Activated T-cell treated with anti-CD3 and anti-CD28 coated beads, Interleukin-2, amount 50 U/mL, for 72 hours (primary cell): ENCODE measurements around the gene FHL1. TPM values are rescaled to one million over a fixed set of nuclear protein-coding genes. Genes with fewer than 3 reads are reported as not detected.
A peak's percentile ranks its signal among the peaks of the same experiment; 100 is the strongest.
"Not testable (repeated sequence)": the region's sequence is repeated elsewhere in the genome, so short reads cannot be mapped to it uniquely, and the experiment has no call there.

ENCODE experiments used
- ATAC-seq, 2 donors: fragments of 150-1000 bp; cut with Tn5 transposase; replicated peaks in 1 of 2; 2 replicates each; pipeline ENCODE4 v1.10.0; 2021; ENCODE audit warnings: moderate library complexity in 2 of 2, mild to moderate bottlenecking in 1 of 2
- DNase-seq, 2 donors: peaks; one replicate each; pipeline ENCODE4 v3.0.0; 2021 to 2022; ENCODE audit warnings: mixed read lengths in 1 of 2
- H3K27ac Mint-ChIP-seq: one replicate; pipeline ENCODE4 v1.8.0; 2022; ENCODE audit warnings: mild to moderate bottlenecking, moderate library complexity, mixed read lengths
- H3K27me3 Mint-ChIP-seq: one replicate; pipeline ENCODE4 v1.8.0; 2022; ENCODE audit warnings: low read depth, mixed read lengths
- H3K36me3 Mint-ChIP-seq, 2 donors: one replicate each; pipeline ENCODE4 v1.8.0; 2022; ENCODE audit warnings: mixed read lengths in 2 of 2, mild to moderate bottlenecking in 1 of 2; ENCODE audit not compliant: insufficient read depth in 2 of 2
- H3K4me1 Mint-ChIP-seq: one replicate; pipeline ENCODE4 v1.8.0; 2022; ENCODE audit warnings: low read depth, mixed read lengths
- H3K4me3 Mint-ChIP-seq, 2 donors: one replicate each; pipeline ENCODE4 v1.8.0; 2022; ENCODE audit warnings: mild to moderate bottlenecking in 2 of 2, mixed read lengths in 2 of 2, moderate library complexity in 2 of 2
- H3K9me3 Mint-ChIP-seq, 2 donors: one replicate each; pipeline ENCODE4 v1.8.0; 2022; ENCODE audit warnings: mixed read lengths in 2 of 2
- total RNA-seq, 2 donors: library from RNA; stranded (reverse); gene quantifications; one replicate each; pipeline ENCODE4 v1.2.3, GENCODE V29; 2022

FHL1 gene
- total RNA-seq, 2 donors from 2014 or later: 15.7 to 18.7 TPM

GRCh38 chrX:136237074-136237473 lies 89.7 kb downstream of the FHL1 start:
- no peak overlapping the region for H3K4me3 Mint-ChIP-seq
- no peak overlapping the region for H3K27ac Mint-ChIP-seq
- no peaks in the 10 kb centered on the region for H3K9me3 Mint-ChIP-seq
- no peak for DNase-seq
- ATAC-seq: no peak
- H3K36me3 Mint-ChIP-seq: peaks cover 3 to 7% of the 10 kb centered on the region in 2 donors
- H3K4me1 Mint-ChIP-seq: no peaks in the 10 kb centered on the region
- peaks cover 11% of the 10 kb centered on the region for H3K27me3 Mint-ChIP-seq

DNA sequence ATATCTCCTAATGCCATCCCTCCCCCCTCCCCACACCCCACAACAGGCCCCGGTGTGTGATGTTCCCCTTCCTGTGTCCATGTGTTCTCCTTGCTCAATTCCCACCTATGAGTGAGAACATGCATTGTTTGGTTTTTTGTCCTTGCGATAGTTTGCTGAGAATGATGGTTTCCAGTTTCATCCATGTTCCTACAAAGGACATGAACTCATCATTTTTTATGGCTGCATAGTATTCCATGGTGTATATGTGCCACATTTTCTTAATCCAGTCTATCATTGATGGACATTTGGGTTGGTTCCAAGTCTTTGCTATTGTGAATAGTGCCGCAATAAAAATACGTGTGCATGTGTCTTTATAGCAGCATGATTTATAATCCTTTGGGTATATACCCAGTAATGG lies 90.5 kb downstream of the FHL1 start:
- not testable (repeated sequence) for H3K9me3 Mint-ChIP-seq, ATAC-seq, H3K4me3 Mint-ChIP-seq, H3K4me1 Mint-ChIP-seq, H3K27ac Mint-ChIP-seq, DNase-seq
- Mint-ChIP-seq H3K27me3 (peaks cover 19% of the 10 kb centered on the region), H3K36me3 (peaks cover 6 to 10% of the 10 kb centered on the region in 2 donors)

DNA sequence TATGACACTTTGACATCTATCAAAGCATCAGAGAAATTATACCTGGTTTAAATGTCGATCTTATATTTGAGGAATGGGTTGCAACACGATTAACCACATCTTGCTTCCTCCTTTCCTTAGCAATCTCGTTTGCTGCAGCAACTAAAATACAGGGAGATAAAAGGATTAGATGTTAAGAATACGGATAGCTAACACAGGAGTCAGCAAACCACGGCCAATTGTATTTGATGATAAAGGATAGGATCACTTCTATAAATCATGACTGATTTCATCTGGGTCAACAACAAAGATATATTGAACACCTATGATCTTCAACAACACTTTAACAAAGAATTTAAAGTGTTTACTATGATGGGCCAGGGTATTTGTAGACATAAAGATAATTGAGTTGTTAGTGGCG lies 98.9 kb downstream of the FHL1 start:
- ATAC-seq (no peak), DNase-seq (no peak)
- H3K27ac Mint-ChIP-seq: no peak overlapping the region
- peaks cover 19% of the 10 kb centered on the region for H3K27me3 Mint-ChIP-seq
- peaks cover 5 to 10% of the 10 kb centered on the region in 2 donors for H3K36me3 Mint-ChIP-seq
- no peaks in the 10 kb centered on the region for H3K4me1 Mint-ChIP-seq
- H3K9me3 Mint-ChIP-seq: no peaks in the 10 kb centered on the region
- H3K4me3 Mint-ChIP-seq: no peak overlapping the region

- Mint-ChIP-seq H3K4me3 (peak overlapping the region; percentile 68 to 86), H3K36me3 (peaks cover 0 to 1% of the 10 kb centered on the region in 2 donors), H3K27ac (peak overlapping the region; percentile 84), H3K4me1 (no peaks in the 10 kb centered on the region), H3K9me3 (no peaks in the 10 kb centered on the region), H3K27me3 (peaks cover 16% of the 10 kb centered on the region)
- ATAC-seq: peak; percentile 63 to 70
- DNase-seq: peak; percentile 40 to 55
These were observed 103.1 kb downstream of the FHL1 start for GRCh38 chrX:136250191-136251040.

DNA sequence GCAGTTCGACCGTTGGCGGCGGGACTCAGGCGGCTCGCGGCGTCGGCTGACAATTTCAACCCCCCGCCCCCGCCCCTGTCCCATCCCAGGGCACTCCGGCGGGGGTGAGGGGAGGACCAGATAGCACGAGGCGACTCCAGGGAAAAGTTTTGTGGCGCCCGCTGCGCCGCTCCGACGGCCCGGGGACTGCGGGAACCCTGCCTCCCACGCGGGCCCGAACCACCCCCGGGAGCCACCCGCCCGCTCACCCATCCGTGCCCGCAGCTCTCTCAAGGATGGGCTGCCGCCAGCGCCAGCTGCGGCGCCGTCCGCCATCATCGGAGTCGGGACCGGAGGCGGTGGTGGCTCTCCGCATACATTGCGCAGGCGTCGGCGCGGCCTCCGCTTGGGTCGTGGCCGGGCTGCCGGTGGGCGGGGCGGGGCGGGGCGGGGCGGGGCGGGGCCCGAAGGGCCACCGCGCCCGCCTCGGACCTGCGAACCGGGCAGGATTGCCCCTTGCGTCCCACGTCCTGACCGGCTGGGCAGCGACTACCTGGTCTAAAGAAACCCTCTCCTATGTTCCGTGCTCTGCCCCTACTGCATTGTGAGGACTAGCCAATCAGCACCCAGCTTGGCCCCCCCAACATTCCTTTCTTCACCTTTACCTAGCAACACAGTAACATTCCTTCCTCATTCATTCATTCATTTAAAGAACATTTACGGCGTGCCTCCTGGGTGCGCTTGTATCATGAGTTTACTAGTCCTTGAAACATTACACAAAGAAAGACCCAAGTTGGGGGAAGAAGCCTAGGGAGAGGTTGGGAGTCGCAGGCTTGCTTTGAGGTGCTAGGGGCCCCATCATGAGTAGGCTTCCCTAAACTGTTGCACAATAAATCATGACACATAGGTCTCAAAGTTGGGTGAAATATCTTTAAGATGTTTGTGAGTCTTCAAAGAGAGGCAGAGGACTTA lies 104.0 kb downstream of the FHL1 start, which contains the start of gene MAP7D3:
Gene MAP7D3, minus strand, starts transcription at position 360 of the 951 bp plus-strand sequence. Its CDS starts 42 bp downstream, at position 318.
- ATAC-seq: peak; percentile 92 to 93
- DNase-seq: peak; percentile 74 to 79
- Mint-ChIP-seq H3K36me3 (peaks cover 0 to 1% of the 10 kb centered on the region in 2 donors), H3K27me3 (peaks cover 20% of the 10 kb centered on the region), H3K4me1 (no peaks in the 10 kb centered on the region), H3K4me3 (peak within 1 kb of the TSS; percentile 87 to 89), H3K27ac (peak within 1 kb of the TSS; percentile 84), H3K9me3 (no peaks in the 10 kb centered on the region)

GRCh38 chrX:136255541-136255940 lies 108.2 kb downstream of the FHL1 start:
- Mint-ChIP-seq H3K36me3 (peaks cover 0 to 1% of the 10 kb centered on the region in 2 donors), H3K27ac (no peak overlapping the region), H3K27me3 (peaks cover 31% of the 10 kb centered on the region), H3K9me3 (no peaks in the 10 kb centered on the region), H3K4me1 (peaks cover 17% of the 10 kb centered on the region), H3K4me3 (no peak overlapping the region)
- ATAC-seq (no peak), DNase-seq (no peak)

DNA sequence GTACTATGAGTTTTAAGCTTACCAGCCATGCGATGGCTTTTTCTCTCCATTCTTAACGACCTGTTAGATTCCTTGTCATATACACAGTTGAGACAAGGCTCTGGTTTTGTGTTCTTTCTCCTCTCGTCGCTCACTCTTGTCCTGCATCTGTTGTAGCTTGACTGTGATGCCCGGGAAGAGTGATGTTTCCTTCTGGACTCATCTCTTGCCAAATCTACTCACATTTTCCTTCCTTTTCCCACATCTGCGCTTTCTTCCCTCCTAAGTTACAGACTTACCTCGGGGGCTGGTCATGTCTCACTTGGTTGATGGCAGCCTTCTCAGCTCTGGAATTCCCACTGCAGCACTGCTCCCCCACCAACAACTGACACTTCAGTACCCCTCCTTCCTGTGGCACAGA lies 108.7 kb downstream of the FHL1 start:
- no peak for DNase-seq
- peaks cover 20% of the 10 kb centered on the region for H3K4me1 Mint-ChIP-seq
- H3K36me3 Mint-ChIP-seq: peaks cover 0 to 1% of the 10 kb centered on the region in 2 donors
- no peak for ATAC-seq
- H3K4me3 Mint-ChIP-seq: no peak overlapping the region
- H3K9me3 Mint-ChIP-seq: no peaks in the 10 kb centered on the region
- no peak overlapping the region for H3K27ac Mint-ChIP-seq
- peaks cover 31% of the 10 kb centered on the region for H3K27me3 Mint-ChIP-seq

DNA sequence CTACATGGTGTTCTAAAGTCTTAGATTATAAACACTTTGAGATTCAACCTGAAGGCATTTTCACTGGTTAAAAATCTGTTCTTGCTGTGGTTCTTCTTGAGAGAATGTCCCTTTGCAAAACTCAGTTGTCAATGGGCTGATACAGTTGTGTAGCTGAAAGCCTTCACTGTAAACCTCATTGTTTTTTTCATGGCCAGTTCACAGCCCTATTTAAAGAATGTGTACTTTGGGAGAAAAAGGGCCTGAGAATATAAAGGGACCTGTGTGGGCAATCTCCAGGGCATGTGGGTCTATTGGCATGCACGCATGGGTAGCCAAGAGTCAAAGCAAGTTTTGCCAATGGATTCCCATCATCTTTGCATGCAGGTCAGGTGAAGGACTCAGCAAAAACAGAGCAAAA lies 111.6 kb downstream of the FHL1 start:
- ATAC-seq (no peak), DNase-seq (no peak)
- Mint-ChIP-seq H3K4me3 (peak overlapping the region in 1 of 2 donors; percentile 66), H3K36me3 (no peaks in the 10 kb centered on the region), H3K9me3 (no peaks in the 10 kb centered on the region), H3K27ac (no peak overlapping the region), H3K4me1 (peaks cover 20% of the 10 kb centered on the region), H3K27me3 (peaks cover 23% of the 10 kb centered on the region)

- peaks cover 20% of the 10 kb centered on the region for H3K4me1 Mint-ChIP-seq
- peak; percentile 69 to 76 for ATAC-seq
- peak overlapping the region; percentile 52 to 66 for H3K4me3 Mint-ChIP-seq
- peak; percentile 11 to 22 for DNase-seq
- H3K9me3 Mint-ChIP-seq: no peaks in the 10 kb centered on the region
- H3K36me3 Mint-ChIP-seq: no peaks in the 10 kb centered on the region
- H3K27ac Mint-ChIP-seq: no peak overlapping the region
- peaks cover 23% of the 10 kb centered on the region for H3K27me3 Mint-ChIP-seq
These were observed 112.2 kb downstream of the FHL1 start for GRCh38 chrX:136259543-136259942.

DNA sequence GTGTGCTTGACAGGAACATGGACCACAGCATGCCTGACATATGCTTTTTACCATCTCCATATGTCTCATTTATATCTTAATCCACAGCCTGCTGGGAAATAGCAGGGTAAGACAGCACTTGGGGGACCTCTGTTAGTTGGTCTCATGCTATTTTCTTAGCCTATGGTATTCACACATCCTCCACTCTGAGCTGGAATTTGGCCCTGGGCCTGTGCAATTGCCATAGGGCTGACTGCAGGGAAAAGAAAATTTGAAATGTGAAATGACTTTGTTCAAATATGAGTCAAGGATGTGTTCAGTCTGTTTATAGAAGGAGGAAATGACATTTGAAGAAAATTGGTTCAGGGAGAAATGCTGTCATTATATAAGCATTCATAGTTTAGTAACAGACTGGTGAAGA lies 113.4 kb downstream of the FHL1 start:
- no peak for DNase-seq
- H3K9me3 Mint-ChIP-seq: no peaks in the 10 kb centered on the region
- ATAC-seq: peak in 1 of 2 donors; percentile 17
- peaks cover 21% of the 10 kb centered on the region for H3K27me3 Mint-ChIP-seq
- no peaks in the 10 kb centered on the region for H3K36me3 Mint-ChIP-seq
- H3K4me3 Mint-ChIP-seq: no peak overlapping the region
- no peak overlapping the region for H3K27ac Mint-ChIP-seq
- peaks cover 20% of the 10 kb centered on the region for H3K4me1 Mint-ChIP-seq
